WTC11 (cell line): ENCODE measurements around the gene TRIM3. TPM values are rescaled to one million over a fixed set of nuclear protein-coding genes. Genes with fewer than 3 reads are reported as not detected.

Experiments used
- ATAC-seq: fragments of 200-7000 bp; cut with Tn5 transposase; 2 replicates; pipeline ENCODE4 v1.10.0; 2021; ENCODE audit warnings: mild to moderate bottlenecking, moderate library complexity
- CTCF ChIA-PET: fragments of 300-600 bp; sonication (Branson Sonifier 250); formaldehyde crosslinking; loops from one replicate; lab custom pipeline; 2021; ENCODE audit warnings: antibody characterized with exemption; lab: Charles Lee
- POLR2A ChIA-PET: fragments of 350-600 bp; sonication (Branson Sonifier 250); formaldehyde crosslinking; loops from one replicate; lab custom pipeline; 2021; ENCODE audit warnings: antibody characterized with exemption; lab: Charles Lee
- DNase-seq: peaks from one replicate; pipeline ENCODE4 v3.0.0; 2021; ENCODE audit warnings: low spot score
- H3K27ac Mint-ChIP-seq: 2 replicates; pipeline ENCODE4 v1.8.0; 2021; ENCODE audit warnings: mixed read lengths
- H3K27me3 Mint-ChIP-seq: 2 replicates; pipeline ENCODE4 v1.8.0; 2021; ENCODE audit warnings: low read depth, mild to moderate bottlenecking, moderate library complexity, mixed read lengths
- H3K36me3 Mint-ChIP-seq: 2 replicates; pipeline ENCODE4 v1.8.0; 2021; ENCODE audit warnings: mixed read lengths
- H3K4me1 Mint-ChIP-seq: 2 replicates; pipeline ENCODE4 v1.8.0; 2022; ENCODE audit warnings: mixed read lengths
- H3K4me3 Mint-ChIP-seq: 2 replicates; pipeline ENCODE4 v1.8.0; 2021; ENCODE audit warnings: mild to moderate bottlenecking, moderate library complexity, mixed read lengths
- H3K9me3 Mint-ChIP-seq: 2 replicates; pipeline ENCODE4 v1.8.0; 2021; ENCODE audit warnings: mixed read lengths
- E2F5 ChIP-seq: sonication (generic); formaldehyde crosslinking; IDR thresholded peaks from 2 replicates; pipeline ENCODE4 v1.8.1; 2022; ENCODE audit warnings: mild to moderate bottlenecking, moderate library complexity, missing genetic modification reagents
- FOXJ3 ChIP-seq: sonication (generic); formaldehyde crosslinking; IDR thresholded peaks from 2 replicates; pipeline ENCODE4 v1.9.0; 2021; ENCODE audit warnings: missing genetic modification reagents, mild to moderate bottlenecking, borderline replicate concordance
- NR2C2 ChIP-seq: sonication (generic); formaldehyde crosslinking; IDR thresholded peaks from 2 replicates; pipeline ENCODE4 v1.8.0; 2022; ENCODE audit warnings: mild to moderate bottlenecking, missing genetic modification reagents
- SOX15 ChIP-seq: fragments of 250-450 bp; sonication (Bioruptor Pico); IDR thresholded peaks from 2 replicates; pipeline ENCODE4 v1.9.0; 2021; ENCODE audit warnings: mild to moderate bottlenecking
- ZNF263 ChIP-seq: sonication (generic); formaldehyde crosslinking; IDR thresholded peaks from 2 replicates; pipeline ENCODE4 v1.8.1; 2022; ENCODE audit warnings: low read depth, mild to moderate bottlenecking, moderate library complexity, missing genetic modification reagents
- ZNF425 ChIP-seq: fragments of 250-450 bp; sonication (Bioruptor Pico); conservative IDR thresholded peaks from 2 replicates; pipeline ENCODE4 v1.9.0; 2021; ENCODE audit warnings: mild to moderate bottlenecking
- ZSCAN18 ChIP-seq: fragments of 250-450 bp; sonication (Bioruptor Pico); IDR thresholded peaks from 2 replicates; pipeline ENCODE4 v2.1.2; 2022; ENCODE audit warnings: mild to moderate bottlenecking, moderate library complexity
- total RNA-seq: library from RNA; stranded (reverse); gene quantifications from 3 replicates; pipeline ENCODE4 v1.2.3, GENCODE V29; 2021
- TF ChIP-seq, protein P1 (sequence below): sonication (generic); formaldehyde crosslinking; IDR thresholded peaks from 2 replicates; pipeline ENCODE4 v1.8.0; 2022; ENCODE audit warnings: mild to moderate bottlenecking, missing genetic modification reagents
- TF ChIP-seq, protein P2 (sequence below): sonication (generic); formaldehyde crosslinking; IDR thresholded peaks from 2 replicates; pipeline ENCODE4 v1.8.0; 2022; ENCODE audit warnings: missing genetic modification reagents

The TRIM3 gene
- total RNA-seq, 1 experiment from 2014 or later = 21.3 TPM

GRCh38 chr11:6488342-6488741 is 14.6 kb upstream of the TRIM3 start (continued):
- TF ChIP-seq, protein P1, sequence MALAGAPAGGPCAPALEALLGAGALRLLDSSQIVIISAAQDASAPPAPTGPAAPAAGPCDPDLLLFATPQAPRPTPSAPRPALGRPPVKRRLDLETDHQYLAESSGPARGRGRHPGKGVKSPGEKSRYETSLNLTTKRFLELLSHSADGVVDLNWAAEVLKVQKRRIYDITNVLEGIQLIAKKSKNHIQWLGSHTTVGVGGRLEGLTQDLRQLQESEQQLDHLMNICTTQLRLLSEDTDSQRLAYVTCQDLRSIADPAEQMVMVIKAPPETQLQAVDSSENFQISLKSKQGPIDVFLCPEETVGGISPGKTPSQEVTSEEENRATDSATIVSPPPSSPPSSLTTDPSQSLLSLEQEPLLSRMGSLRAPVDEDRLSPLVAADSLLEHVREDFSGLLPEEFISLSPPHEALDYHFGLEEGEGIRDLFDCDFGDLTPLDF (CRISPR knock-in tag) = no peak
- no peak for TF ChIP-seq E2F5 (CRISPR knock-in tag)
- TF ChIP-seq, protein P2, sequence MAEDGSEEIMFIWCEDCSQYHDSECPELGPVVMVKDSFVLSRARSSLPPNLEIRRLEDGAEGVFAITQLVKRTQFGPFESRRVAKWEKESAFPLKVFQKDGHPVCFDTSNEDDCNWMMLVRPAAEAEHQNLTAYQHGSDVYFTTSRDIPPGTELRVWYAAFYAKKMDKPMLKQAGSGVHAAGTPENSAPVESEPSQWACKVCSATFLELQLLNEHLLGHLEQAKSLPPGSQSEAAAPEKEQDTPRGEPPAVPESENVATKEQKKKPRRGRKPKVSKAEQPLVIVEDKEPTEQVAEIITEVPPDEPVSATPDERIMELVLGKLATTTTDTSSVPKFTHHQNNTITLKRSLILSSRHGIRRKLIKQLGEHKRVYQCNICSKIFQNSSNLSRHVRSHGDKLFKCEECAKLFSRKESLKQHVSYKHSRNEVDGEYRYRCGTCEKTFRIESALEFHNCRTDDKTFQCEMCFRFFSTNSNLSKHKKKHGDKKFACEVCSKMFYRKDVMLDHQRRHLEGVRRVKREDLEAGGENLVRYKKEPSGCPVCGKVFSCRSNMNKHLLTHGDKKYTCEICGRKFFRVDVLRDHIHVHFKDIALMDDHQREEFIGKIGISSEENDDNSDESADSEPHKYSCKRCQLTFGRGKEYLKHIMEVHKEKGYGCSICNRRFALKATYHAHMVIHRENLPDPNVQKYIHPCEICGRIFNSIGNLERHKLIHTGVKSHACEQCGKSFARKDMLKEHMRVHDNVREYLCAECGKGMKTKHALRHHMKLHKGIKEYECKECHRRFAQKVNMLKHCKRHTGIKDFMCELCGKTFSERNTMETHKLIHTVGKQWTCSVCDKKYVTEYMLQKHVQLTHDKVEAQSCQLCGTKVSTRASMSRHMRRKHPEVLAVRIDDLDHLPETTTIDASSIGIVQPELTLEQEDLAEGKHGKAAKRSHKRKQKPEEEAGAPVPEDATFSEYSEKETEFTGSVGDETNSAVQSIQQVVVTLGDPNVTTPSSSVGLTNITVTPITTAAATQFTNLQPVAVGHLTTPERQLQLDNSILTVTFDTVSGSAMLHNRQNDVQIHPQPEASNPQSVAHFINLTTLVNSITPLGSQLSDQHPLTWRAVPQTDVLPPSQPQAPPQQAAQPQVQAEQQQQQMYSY (CRISPR knock-in tag) = no peak

- POLR2A ChIA-PET = no interaction called here
Observed at GRCh38 chr11:6486938-6487337, 13.2 kb upstream of the TRIM3 start.

GRCh38 chr11:6486256-6486655 is 12.5 kb upstream of the TRIM3 start:
- POLR2A ChIA-PET = no interaction called here
- Mint-ChIP-seq H3K27ac (no peak overlapping the region), H3K9me3 (no peaks in the 10 kb centered on the region), H3K4me1 (peaks cover 8% of the 10 kb centered on the region; the same call in 1 of the 2 replicates), H3K27me3 (no peaks in the 10 kb centered on the region), H3K36me3 (peaks cover 17% of the 10 kb centered on the region), H3K4me3 (no peak overlapping the region)
- DNase-seq (no peak), ATAC-seq (no peak)
- CTCF ChIA-PET = no interaction called here
- TF ChIP-seq FOXJ3 (CRISPR knock-in tag) (no peak), NR2C2 (CRISPR knock-in tag) (no peak), ZNF263 (CRISPR knock-in tag) (no peak), ZNF425 (CRISPR knock-in tag) (no peak)
- TF ChIP-seq, protein P2 (CRISPR knock-in tag) = no peak
- TF ChIP-seq, protein P1 (CRISPR knock-in tag) = no peak

More at GRCh38 chr11:6486938-6487337, 13.2 kb upstream of the TRIM3 start:
- Mint-ChIP-seq H3K27ac (no peak overlapping the region), H3K9me3 (no peaks in the 10 kb centered on the region), H3K27me3 (no peaks in the 10 kb centered on the region), H3K4me3 (no peak overlapping the region), H3K4me1 (peaks cover 8% of the 10 kb centered on the region; the same call in 1 of the 2 replicates), H3K36me3 (peaks cover 17% of the 10 kb centered on the region)
- ATAC-seq = no peak
- CTCF ChIA-PET = no interaction called here
- no peak for DNase-seq
- TF ChIP-seq ZSCAN18 (CRISPR knock-in tag) (no peak), SOX15 (no peak), ZNF425 (CRISPR knock-in tag) (no peak)
